K562 (cell line): ENCODE measurements around the gene STX12.

Source experiments
- BDP1 ChIP-seq: IDR thresholded peaks from 3 replicates; pipeline ENCODE4 v1.6.1; 2011; ENCODE audit not compliant: insufficient read length, insufficient read depth
- NR2C1 ChIP-seq, 2 experiments: fragments of 450-650 bp; IDR thresholded peaks; 2 replicates each; pipeline ENCODE4 v1.6.1; 2017; ENCODE audit warnings: mild to moderate bottlenecking in 2 of 2, antibody characterized with exemption in 1 of 2, inconsistent platforms in 1 of 2, missing compliant biosample characterization in 1 of 2, missing genetic modification characterization in 1 of 2
- POLR2AphosphoS5 ChIP-seq: IDR thresholded peaks from 2 replicates; pipeline ENCODE4 v1.6.1; 2011; ENCODE audit warnings: mild to moderate bottlenecking, low read depth, low read length, moderate library complexity; ENCODE audit not compliant: control insufficient read depth, insufficient read depth
- POLR2G ChIP-seq: fragments of 200-400 bp; formaldehyde crosslinking; IDR thresholded peaks from 2 replicates; pipeline ENCODE4 v1.6.1; 2017; ENCODE audit warnings: low read depth, mild to moderate bottlenecking, antibody characterized with exemption, low read length, moderate library complexity
- RBM34 ChIP-seq: fragments of 200-400 bp; formaldehyde crosslinking; IDR thresholded peaks from 2 replicates; pipeline ENCODE4 v1.6.1; 2018; ENCODE audit warnings: low read length, borderline replicate concordance; ENCODE audit not compliant: insufficient read depth
- XRCC4 ChIP-seq: IDR thresholded peaks from one replicate; pipeline ENCODE4 v1.6.1; 2011; ENCODE audit not compliant: insufficient read depth, insufficient read length; ENCODE audit errors: extremely low read depth
- ZNF512 ChIP-seq: IDR thresholded peaks from 2 replicates; pipeline ENCODE4 v1.6.1; 2016; ENCODE audit warnings: missing genetic modification characterization, missing compliant biosample characterization
- ZNF644 ChIP-seq: fragments of 200-800 bp; sonication (Bioruptor generic); IDR thresholded peaks from 2 replicates; pipeline ENCODE4 v1.6.1; 2016; ENCODE audit warnings: low read depth, missing genetic modification characterization, missing compliant biosample characterization
- TF ChIP-seq, protein P1 (sequence below), 3 experiments: IDR thresholded peaks in 2 of 3; conservative IDR thresholded peaks in 1 of 3; 2 replicates each; pipeline ENCODE4 v1.5.1; 2011 to 2012; ENCODE audit warnings: low read length in 3 of 3, mild to moderate bottlenecking in 3 of 3, control low read depth in 2 of 3, improper control_type of control experiment in 1 of 3, inconsistent platforms in 1 of 3, low read depth in 1 of 3, mixed read lengths in 1 of 3, moderate library complexity in 1 of 3; ENCODE audit not compliant: insufficient read depth in 2 of 3

- no peak for TF ChIP-seq ZNF512 (tag)
- TF ChIP-seq BDP1: no peak
- TF ChIP-seq POLR2G: no peak
- TF ChIP-seq, protein P1, sequence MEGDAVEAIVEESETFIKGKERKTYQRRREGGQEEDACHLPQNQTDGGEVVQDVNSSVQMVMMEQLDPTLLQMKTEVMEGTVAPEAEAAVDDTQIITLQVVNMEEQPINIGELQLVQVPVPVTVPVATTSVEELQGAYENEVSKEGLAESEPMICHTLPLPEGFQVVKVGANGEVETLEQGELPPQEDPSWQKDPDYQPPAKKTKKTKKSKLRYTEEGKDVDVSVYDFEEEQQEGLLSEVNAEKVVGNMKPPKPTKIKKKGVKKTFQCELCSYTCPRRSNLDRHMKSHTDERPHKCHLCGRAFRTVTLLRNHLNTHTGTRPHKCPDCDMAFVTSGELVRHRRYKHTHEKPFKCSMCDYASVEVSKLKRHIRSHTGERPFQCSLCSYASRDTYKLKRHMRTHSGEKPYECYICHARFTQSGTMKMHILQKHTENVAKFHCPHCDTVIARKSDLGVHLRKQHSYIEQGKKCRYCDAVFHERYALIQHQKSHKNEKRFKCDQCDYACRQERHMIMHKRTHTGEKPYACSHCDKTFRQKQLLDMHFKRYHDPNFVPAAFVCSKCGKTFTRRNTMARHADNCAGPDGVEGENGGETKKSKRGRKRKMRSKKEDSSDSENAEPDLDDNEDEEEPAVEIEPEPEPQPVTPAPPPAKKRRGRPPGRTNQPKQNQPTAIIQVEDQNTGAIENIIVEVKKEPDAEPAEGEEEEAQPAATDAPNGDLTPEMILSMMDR (IDR thresholded peaks at IDR 0.05 in 2 of 3, conservative IDR thresholded peaks at IDR 0.05 in 1 of 3; ENCODE audit: insufficient read depth in 2 of 3, low read depth in 1 of 3, low read length in 3 of 3): no peak
- no peak for TF ChIP-seq ZNF644 (tag)
- TF ChIP-seq POLR2AphosphoS5: no peak
- no peak for TF ChIP-seq RBM34
- no peak for TF ChIP-seq NR2C1 (IDR thresholded peaks at IDR 0.05)
- TF ChIP-seq NR2C1 (tag; IDR thresholded peaks at IDR 0.05): no peak
- no peak for TF ChIP-seq XRCC4
Observed at GRCh38 chr1:27724961-27725373, 48.1 kb upstream of the STX12 start.
